HEK293T (cell line): Measurements from ENCODE around the gene TRIM63.

ENCODE experiments used
- ARNT ChIP-seq: fragments of 450-650 bp; IDR thresholded peaks from 2 replicates; pipeline ENCODE4 v1.6.1; 2017; ENCODE audit warnings: mild to moderate bottlenecking
- BHLHE40 ChIP-seq: fragments of 450-650 bp; IDR thresholded peaks from 2 replicates; pipeline ENCODE4 v1.6.1; 2016; ENCODE audit warnings: mild to moderate bottlenecking, moderate library complexity, borderline replicate concordance
- FOXA1 ChIP-seq: fragments of 450-650 bp; IDR thresholded peaks from 2 replicates; pipeline ENCODE4 v1.6.1; 2016; ENCODE audit warnings: mild to moderate bottlenecking
- FOXK2 ChIP-seq: fragments of 450-650 bp; IDR thresholded peaks from 2 replicates; pipeline ENCODE4 v1.6.1; 2016; ENCODE audit warnings: mild to moderate bottlenecking
- FOXM1 ChIP-seq: fragments of 450-650 bp; IDR thresholded peaks from 2 replicates; pipeline ENCODE4 v1.6.1; 2017; ENCODE audit warnings: mild to moderate bottlenecking, borderline replicate concordance
- NFRKB ChIP-seq: fragments of 450-650 bp; IDR thresholded peaks from 2 replicates; pipeline ENCODE4 v1.6.1; 2016; ENCODE audit warnings: mild to moderate bottlenecking, moderate library complexity
- SP1 ChIP-seq: fragments of 450-650 bp; IDR thresholded peaks from 2 replicates; pipeline ENCODE4 v1.6.1; 2017
- SUZ12 ChIP-seq: fragments of 450-650 bp; IDR thresholded peaks from 2 replicates; pipeline ENCODE4 v1.6.1; 2016; ENCODE audit warnings: mild to moderate bottlenecking
- TARDBP ChIP-seq: fragments of 450-650 bp; IDR thresholded peaks from 2 replicates; pipeline ENCODE4 v1.6.1; 2016
- ZNF384 ChIP-seq: fragments of 450-650 bp; IDR thresholded peaks from 2 replicates; pipeline ENCODE4 v1.6.1; 2016
- TF ChIP-seq, protein P1 (sequence below): fragments of 450-650 bp; IDR thresholded peaks from 2 replicates; pipeline ENCODE4 v1.6.1; 2016

- TF ChIP-seq FOXA1, result no peak
- TF ChIP-seq ARNT, result no peak
- TF ChIP-seq NFRKB, result no peak
- TF ChIP-seq BHLHE40, result no peak
- no peak for TF ChIP-seq FOXK2
- no peak for TF ChIP-seq SP1
- TF ChIP-seq, protein P1, sequence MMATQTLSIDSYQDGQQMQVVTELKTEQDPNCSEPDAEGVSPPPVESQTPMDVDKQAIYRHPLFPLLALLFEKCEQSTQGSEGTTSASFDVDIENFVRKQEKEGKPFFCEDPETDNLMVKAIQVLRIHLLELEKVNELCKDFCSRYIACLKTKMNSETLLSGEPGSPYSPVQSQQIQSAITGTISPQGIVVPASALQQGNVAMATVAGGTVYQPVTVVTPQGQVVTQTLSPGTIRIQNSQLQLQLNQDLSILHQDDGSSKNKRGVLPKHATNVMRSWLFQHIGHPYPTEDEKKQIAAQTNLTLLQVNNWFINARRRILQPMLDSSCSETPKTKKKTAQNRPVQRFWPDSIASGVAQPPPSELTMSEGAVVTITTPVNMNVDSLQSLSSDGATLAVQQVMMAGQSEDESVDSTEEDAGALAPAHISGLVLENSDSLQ, result no peak
- TF ChIP-seq FOXM1, result no peak
- TF ChIP-seq ZNF384, result no peak
- no peak for TF ChIP-seq SUZ12
- TF ChIP-seq TARDBP, result no peak
Observed at GRCh38 chr1:26084091-26084561, 16.7 kb upstream of the TRIM63 start.
